Measurements from ENCODE around the gene NHS.

GRCh38 chrX:17537723-17538243, 162.8 kb downstream of the NHS start:
- TF ChIP-seq, protein P1, sequence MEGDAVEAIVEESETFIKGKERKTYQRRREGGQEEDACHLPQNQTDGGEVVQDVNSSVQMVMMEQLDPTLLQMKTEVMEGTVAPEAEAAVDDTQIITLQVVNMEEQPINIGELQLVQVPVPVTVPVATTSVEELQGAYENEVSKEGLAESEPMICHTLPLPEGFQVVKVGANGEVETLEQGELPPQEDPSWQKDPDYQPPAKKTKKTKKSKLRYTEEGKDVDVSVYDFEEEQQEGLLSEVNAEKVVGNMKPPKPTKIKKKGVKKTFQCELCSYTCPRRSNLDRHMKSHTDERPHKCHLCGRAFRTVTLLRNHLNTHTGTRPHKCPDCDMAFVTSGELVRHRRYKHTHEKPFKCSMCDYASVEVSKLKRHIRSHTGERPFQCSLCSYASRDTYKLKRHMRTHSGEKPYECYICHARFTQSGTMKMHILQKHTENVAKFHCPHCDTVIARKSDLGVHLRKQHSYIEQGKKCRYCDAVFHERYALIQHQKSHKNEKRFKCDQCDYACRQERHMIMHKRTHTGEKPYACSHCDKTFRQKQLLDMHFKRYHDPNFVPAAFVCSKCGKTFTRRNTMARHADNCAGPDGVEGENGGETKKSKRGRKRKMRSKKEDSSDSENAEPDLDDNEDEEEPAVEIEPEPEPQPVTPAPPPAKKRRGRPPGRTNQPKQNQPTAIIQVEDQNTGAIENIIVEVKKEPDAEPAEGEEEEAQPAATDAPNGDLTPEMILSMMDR (IDR thresholded peaks at IDR 0.05; ENCODE audit: low read depth, low read length, poor library complexity, severe bottlenecking): no peak
- TF ChIP-seq EZH2phosphoT487 (IDR thresholded peaks at IDR 0.05; ENCODE audit: borderline replicate concordance, low read length): no peak

Measured in DOHH2 (cell line).